Measurements from ENCODE around the gene PKP3. TPM values are rescaled to one million over a fixed set of nuclear protein-coding genes. Genes with fewer than 3 reads are reported as not detected.

Gene PKP3
- total and polyA plus RNA-seq, 9 of the 15 experiments (the other 6 are each of a cell fraction or from before 2014, with no cell fraction given) = 0.11 to 110 (median 30.7) TPM

- TF ChIP-seq ZNF407 (IDR thresholded peaks at IDR 0.05; ENCODE audit: low read depth) = no peak
- no peak for TF ChIP-seq ZNF696 (CRISPR knock-in tag; conservative IDR thresholded peaks at IDR 0.05)
- no peak for TF ChIP-seq JUND (IDR thresholded peaks at IDR 0.05; ENCODE audit: borderline replicate concordance, low read depth, low read length)
- TF ChIP-seq JUND (tag; IDR thresholded peaks at IDR 0.05; ENCODE audit: borderline replicate concordance, low read depth, low read length) = no peak
- TF ChIP-seq MBD2 (IDR thresholded peaks at IDR 0.05; ENCODE audit: borderline replicate concordance, low read depth) = no peak
- no peak for TF ChIP-seq CHD4 (IDR thresholded peaks at IDR 0.05; ENCODE audit: insufficient read depth, insufficient replicate concordance, low read depth, low read length, poor library complexity, severe bottlenecking)
- no peak for TF ChIP-seq ZNF561 (CRISPR knock-in tag; conservative IDR thresholded peaks at IDR 0.05)
- TF ChIP-seq ZEB2 (IDR thresholded peaks at IDR 0.05) = 0 out of 2 replicates have a peak, but pooled peaks have one; percentile 52
- TF ChIP-seq DMBX1 (CRISPR knock-in tag; IDR thresholded peaks at IDR 0.05; ENCODE audit: borderline replicate concordance) = no peak
- TF ChIP-seq THRB (CRISPR knock-in tag; conservative IDR thresholded peaks at IDR 0.05) = no peak
- no peak for TF ChIP-seq JUN (IDR thresholded peaks at IDR 0.05; ENCODE audit: borderline replicate concordance, low read depth, low read length)
- TF ChIP-seq JUN (CRISPR knock-in tag; IDR thresholded peaks at IDR 0.05; ENCODE audit: borderline replicate concordance) = no peak
- no peak for TF ChIP-seq FOXP4 (CRISPR knock-in tag; IDR thresholded peaks at IDR 0.05; ENCODE audit: borderline replicate concordance)
- peak; percentile 53; the same call in 1 of the 2 replicates for TF ChIP-seq POLR2G (IDR thresholded peaks at IDR 0.05; ENCODE audit: low read depth, low read length)
- TF ChIP-seq MAFG (tag; conservative IDR thresholded peaks at IDR 0.05) = no peak
Measured at GRCh38 chr11:398826-399225, 4.8 kb downstream of the PKP3 start (continued).

Measured in K562 (cell line).